C4-2B (cell line): ENCODE measurements around the gene SHB.

Experiments used
- CTCF ChIP-seq: fragments of 450-650 bp; conservative IDR thresholded peaks from 2 replicates; pipeline ENCODE4 v1.5.1; 2017; ENCODE audit warnings: mild to moderate bottlenecking
- ZFX ChIP-seq: fragments of 450-650 bp; IDR thresholded peaks from 2 replicates; pipeline ENCODE4 v1.6.1; 2017

DNA sequence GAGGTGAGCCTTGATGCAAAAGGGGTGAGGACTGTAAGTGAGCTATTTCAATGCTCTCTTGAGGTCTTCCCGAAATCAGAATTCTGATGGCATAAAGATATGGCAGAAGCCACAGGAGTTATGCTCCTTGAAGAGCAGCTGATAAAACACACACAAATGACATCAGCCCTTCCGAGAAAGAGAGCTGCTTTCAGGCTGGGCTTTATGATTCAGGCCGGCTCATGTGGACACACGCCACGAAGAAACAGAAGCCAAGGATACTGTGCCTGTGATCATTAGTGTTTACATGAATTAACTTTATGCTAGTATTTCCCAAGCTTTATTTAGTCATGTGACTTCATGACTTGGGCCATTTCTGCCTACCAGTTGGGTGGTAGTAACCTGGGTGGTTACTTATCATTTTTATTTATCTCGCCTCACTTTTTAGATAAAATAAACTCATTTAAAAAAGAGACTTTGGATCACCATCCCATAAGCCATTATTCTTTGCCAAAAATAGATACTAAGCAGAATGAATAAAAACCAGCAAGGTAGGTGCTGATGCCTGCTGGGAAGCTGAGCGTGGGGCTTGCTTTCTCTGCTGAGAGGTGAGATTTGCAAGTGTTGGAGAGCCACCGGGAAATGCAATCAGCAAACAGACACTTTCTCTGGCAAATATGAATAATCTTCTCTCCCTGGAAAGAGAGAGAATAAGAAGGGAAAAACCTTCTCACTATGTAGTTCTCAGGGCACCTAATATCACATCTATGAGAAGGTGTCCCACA, 92.1 kb downstream of the SHB start:
- TF ChIP-seq CTCF (no peak), ZFX (no peak)
